Stimulated activated CD8-positive, alpha-beta memory T cell treated with anti-CD3 and anti-CD28 coated beads, Interleukin-15, amount 100 ng/mL, for 48 hours (primary cell): ENCODE data around the gene PARP3.

Source experiments
- DNase-seq, 2 donors: peaks; one replicate each; pipeline ENCODE4 v3.0.0-alpha.2; 2020; ENCODE audit warnings: low read depth in 2 of 2

Gene PARP3

GRCh38 chr3:51948016-51948580, 5.9 kb downstream of the PARP3 start:
- DNase-seq = no peak

GRCh38 chr3:51949121-51949520, 7.0 kb downstream of the PARP3 start:
- DNase-seq = no peak

- no peak for DNase-seq
Measured at GRCh38 chr3:51950899-51951298, 8.7 kb downstream of the PARP3 start.

GRCh38 chr3:51953445-51953844, 11.3 kb downstream of the PARP3 start:
- no peak for DNase-seq

GRCh38 chr3:51954105-51954504, 11.9 kb downstream of the PARP3 start:
- DNase-seq = no peak

GRCh38 chr3:51954713-51955112, 12.6 kb downstream of the PARP3 start:
- no peak for DNase-seq

DNA sequence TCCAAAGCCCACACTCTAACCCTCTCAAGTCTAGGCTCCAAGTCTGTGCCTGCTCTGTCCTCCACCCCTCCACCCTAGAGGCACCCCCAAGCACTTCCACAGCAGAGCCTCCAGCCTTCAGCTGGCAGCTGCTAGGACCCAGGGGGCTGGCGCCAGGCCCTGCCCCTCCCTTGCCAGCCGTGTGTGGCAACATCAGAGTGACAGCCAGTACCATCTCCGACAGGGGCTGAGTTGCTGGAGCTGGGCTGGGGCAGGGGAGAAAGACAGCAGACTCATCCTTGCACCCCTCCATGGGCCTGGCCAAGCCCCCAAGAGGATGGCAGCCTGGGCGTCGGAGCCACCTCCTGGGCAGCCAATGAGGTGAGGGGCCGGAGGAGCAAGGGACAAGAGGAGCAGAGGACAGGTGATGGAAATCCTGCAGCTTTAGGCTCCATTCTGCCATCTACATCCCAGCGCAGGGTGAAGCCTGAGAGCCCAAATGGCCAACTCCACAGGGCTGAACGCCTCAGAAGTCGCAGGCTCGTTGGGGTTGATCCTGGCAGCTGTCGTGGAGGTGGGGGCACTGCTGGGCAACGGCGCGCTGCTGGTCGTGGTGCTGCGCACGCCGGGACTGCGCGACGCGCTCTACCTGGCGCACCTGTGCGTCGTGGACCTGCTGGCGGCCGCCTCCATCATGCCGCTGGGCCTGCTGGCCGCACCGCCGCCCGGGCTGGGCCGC, 13.2 kb downstream of the PARP3 start, which contains the start of gene GPR62:
Gene GPR62 (plus strand): TSS at position 207 of the 718 bp plus-strand sequence. CDS start 272 bp downstream, at position 479.
- no peak for DNase-seq

GRCh38 chr3:51955893-51956770, 14.0 kb downstream of the PARP3 start:
- DNase-seq = no peak

- no peak for DNase-seq
Measured at GRCh38 chr3:51957520-51958205, 15.5 kb downstream of the PARP3 start.

DNA sequence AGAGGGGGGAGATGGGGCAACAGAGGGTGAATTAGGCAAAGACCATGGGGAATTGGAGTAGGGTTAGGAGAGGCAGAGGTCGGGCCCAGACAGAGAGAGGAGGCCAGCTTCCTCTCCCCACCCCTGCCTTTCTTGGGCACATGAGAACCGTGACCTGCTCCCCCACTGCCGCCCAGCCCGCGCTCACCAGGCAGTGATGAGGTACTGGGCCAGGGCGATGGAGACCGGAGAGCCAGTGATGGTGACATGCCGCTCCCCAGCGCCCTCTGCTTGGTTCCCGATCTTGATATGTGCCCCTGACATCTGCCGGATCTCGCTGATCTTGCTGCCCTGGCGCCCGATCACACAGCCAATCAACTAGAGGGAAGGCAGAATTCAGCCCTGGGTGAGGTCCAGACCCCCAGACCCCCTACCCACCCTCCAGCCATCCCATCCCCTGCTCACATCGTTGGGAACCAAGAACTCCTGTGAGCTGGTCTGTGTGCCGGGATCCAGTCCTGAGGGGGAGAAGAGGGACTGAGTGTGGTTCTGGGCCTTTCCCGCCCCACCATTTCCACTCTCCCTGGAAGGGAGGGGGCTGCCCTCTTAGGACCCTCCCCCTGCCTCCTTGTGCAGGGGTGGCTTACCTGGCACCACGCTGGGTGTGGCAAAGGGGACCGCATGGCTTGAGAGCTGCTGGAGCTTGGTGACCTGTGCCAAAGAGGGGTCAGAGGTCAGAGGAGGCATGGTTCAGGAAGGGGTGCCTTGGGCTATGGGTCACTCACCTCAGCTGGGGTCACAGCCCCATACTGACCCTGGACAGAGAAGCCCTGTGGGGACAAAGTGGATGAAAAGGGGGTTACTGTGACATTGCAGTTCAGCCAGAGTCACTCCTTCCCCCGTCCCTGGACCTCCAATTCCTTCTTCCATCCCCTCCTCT, 16.7 kb downstream of the PARP3 start:
- DNase-seq = no peak

DNA sequence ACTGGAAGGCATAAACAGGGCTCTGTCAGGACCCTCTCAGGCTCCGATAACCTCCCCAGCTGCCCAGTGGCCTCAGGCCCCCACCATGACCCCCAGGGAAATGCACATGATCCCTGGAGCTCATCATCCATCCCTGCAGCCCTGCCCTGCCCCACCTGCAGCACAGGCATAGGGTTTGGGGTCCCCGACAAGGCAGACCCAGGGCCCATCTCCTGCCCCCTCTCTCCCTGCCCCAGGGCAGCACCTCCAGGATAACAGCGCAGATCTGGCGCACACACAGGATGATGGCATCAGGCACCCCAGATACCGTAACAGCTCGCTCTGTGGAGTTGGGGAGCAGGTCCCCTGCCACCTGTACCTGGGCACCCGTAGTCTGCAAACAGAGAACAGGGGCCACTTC, 17.5 kb downstream of the PARP3 start:
- DNase-seq = no peak

DNA sequence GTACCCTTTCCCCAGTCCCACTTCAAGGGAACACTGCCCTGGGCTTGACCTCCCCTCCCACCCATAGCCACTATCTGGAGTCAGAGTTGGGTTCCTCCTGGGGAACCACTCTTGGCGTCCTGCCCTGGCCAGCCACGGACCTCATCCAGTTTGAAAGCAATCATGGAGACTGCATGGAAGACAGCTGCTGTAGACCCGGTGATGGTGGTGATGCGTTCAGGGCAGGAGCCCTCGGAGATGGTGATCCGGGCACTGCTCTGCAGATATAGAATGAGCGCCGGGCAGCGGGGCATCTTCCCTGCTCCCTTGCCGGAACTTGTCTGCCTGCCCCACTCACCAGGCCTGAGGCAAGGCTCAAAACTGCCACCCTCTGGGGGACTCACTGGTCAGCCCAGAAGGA, 18.2 kb downstream of the PARP3 start:
- no peak for DNase-seq

DNA sequence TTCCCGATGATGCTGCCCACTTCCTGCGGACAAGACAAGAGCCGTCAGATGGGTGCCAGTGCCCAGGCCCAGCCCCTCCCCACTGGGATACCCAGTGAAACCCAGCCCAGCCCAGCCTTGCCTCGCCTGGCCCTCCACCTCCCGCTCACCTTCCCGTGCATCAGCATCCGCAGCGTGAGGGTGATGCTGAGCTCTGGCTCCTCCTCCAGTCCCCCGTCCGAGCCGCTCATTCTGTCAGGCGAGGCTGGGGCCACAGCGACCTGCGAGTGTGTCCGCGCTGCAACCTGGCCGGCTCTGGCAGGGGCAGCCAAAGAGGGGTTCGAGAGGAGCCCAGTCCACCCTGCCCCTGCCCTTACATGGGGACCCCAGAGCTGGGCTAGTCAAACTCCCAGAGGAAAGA, 18.8 kb downstream of the PARP3 start:
- DNase-seq = no peak

DNA sequence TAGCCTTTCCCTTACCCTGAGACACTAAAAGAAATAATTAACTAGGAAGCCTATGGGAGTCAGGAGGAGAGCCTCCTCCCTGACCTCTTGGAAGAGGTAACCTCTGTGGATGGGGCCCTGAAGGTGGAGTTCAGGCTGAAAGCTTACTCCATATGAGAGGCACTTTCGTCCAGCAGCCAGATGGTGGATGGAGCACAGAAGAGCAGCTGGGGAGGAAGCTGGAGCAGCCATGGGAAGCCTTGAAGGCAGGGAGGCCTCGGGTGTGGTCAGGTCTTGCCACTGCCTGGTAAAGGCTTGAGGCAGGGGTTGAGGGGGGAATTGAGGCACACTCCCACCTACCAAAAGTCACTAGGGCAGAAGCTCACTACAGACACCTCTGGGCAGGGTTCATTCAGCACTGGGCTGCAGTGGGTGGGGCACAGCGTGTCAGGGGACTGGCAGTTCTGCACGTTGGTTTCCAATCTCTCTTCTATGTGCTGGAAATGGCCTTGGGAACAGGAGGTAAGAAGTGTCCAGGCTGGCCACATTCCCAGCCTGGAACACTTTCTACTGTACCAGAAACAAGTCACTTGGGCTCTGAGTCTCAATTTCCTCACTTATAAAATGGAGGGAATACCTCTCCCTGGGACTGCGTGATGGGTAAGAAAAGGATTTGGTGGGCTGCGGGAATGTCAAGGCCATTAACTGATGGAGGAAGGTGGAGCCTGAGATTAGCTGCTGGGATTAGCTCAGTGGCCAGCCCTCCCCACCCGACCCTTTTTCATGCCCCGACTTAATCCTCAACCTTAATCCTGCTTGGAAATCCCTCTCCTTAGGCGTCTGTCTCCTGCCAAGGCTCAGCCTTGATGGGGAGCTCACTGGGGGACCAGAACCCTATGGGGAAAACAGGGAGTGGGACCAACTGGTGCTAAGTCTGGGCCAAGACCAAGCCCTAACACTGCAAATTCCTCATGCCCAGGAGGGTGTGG, 19.7 kb downstream of the PARP3 start:
- DNase-seq = no peak

- no peak for DNase-seq
Measured at GRCh38 chr3:51962854-51963530, 20.8 kb downstream of the PARP3 start.

- DNase-seq = no peak
Measured at GRCh38 chr3:51963951-51964451, 21.8 kb downstream of the PARP3 start.

DNA sequence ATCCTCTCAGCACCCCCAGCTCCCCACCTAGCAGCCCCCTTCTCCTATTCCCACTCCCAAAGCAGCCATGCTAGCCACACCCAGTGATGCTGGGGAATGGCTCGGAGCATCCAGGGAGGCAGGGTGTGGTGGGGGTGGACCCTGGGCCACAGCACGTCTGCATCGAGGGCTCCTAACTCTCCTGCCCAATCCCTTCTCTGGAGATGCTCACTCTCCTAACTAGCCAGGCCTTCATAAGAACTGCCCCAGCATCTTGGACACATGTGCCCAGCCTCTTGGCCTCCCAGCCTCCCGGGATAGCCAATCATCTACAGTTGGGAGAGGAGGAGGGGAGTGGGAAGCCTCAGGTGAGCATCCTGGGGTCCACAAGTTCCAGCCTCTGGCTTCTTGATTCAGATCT, 22.4 kb downstream of the PARP3 start:
- no peak for DNase-seq

- DNase-seq = no peak
Measured at GRCh38 chr3:51966016-51966415, 23.9 kb downstream of the PARP3 start.

DNA sequence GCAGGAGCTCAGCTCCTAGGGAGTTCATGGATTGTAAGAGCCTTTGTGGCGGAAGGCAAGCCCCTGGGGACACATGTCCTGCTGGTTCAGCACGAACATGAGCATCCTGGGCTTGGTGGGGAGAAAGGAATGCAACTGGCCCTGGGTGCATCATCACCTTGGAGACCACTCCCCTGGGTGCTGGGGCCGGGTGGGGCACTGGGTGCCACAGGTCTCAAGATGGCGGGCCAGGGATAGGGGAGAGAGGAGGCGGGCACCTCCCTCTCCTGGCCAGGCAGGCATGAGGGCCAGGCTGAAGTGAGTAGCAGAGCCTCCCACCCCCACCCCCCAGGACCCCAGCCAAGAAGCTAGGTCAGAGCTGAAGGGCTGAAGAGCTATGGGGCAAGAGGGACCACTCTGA, 24.3 kb downstream of the PARP3 start:
- no peak for DNase-seq
